Choroid plexus epithelial cell (primary cell): ENCODE data around the gene ARHGAP32.

Source experiments
- DNase-seq: peaks from one replicate; pipeline ENCODE4 v3.0.0-alpha.2; 2010; ENCODE audit warnings: low read depth
- H3K4me3 ChIP-seq: 2 replicates; pipeline ENCODE4 v1.5.1; 2011; ENCODE audit warnings: low read depth, mild to moderate bottlenecking, control low read depth, low read length, moderate library complexity
- CTCF ChIP-seq: conservative IDR thresholded peaks from 2 replicates; pipeline ENCODE4 v1.5.1; 2011; ENCODE audit warnings: low read depth, mild to moderate bottlenecking, control low read depth, inconsistent platforms, low read length, moderate library complexity

The ARHGAP32 gene

GRCh38 chr11:128962896-128963295, 229.2 kb downstream of the ARHGAP32 start:
- TF ChIP-seq CTCF, result no peak
- DNase-seq, result no peak
- no peak overlapping the region for H3K4me3 ChIP-seq

GRCh38 chr11:128961645-128962044, 230.5 kb downstream of the ARHGAP32 start:
- DNase-seq, result no peak
- no peak overlapping the region for H3K4me3 ChIP-seq
- no peak for TF ChIP-seq CTCF

- TF ChIP-seq CTCF, result no peak
- DNase-seq, result no peak
- H3K4me3 ChIP-seq, result no peak overlapping the region
These were observed 235.0 kb downstream of the ARHGAP32 start for GRCh38 chr11:128957202-128957482.

GRCh38 chr11:128956401-128957201, 235.5 kb downstream of the ARHGAP32 start:
- peak; percentile 75 for TF ChIP-seq CTCF
- DNase-seq, result peak; percentile 81
- H3K4me3 ChIP-seq, result no peak overlapping the region

- TF ChIP-seq CTCF, result no peak
- DNase-seq, result no peak
- H3K4me3 ChIP-seq, result no peak overlapping the region
These were observed 236.5 kb downstream of the ARHGAP32 start for GRCh38 chr11:128955636-128956035.

- DNase-seq, result no peak
- no peak overlapping the region for H3K4me3 ChIP-seq
- no peak for TF ChIP-seq CTCF
These were observed 239.0 kb downstream of the ARHGAP32 start for GRCh38 chr11:128953151-128953550.

- no peak overlapping the region for H3K4me3 ChIP-seq
- peak; percentile 12 for DNase-seq
- no peak for TF ChIP-seq CTCF
These were observed 242.2 kb downstream of the ARHGAP32 start for GRCh38 chr11:128949791-128950454.
